Neural progenitor cell (in vitro differentiated cells): ENCODE measurements around the gene CFAP119.
"Not testable (repeated sequence)": the region's sequence is repeated elsewhere in the genome, so short reads cannot be mapped to it uniquely, and the experiment has no call there.

Source experiments
- EZH2 ChIP-seq: fragments of 200-600 bp; sonication (generic); IDR thresholded peaks from 2 replicates; pipeline ENCODE4 v1.6.1; 2017; ENCODE audit warnings: antibody characterized with exemption, mild to moderate bottlenecking, moderate library complexity
- EZH2phosphoT487 ChIP-seq: fragments of 200-600 bp; sonication (generic); IDR thresholded peaks from 2 replicates; pipeline ENCODE4 v1.6.1; 2017; ENCODE audit warnings: antibody characterized with exemption
- TF ChIP-seq, protein P1 (sequence below): fragments of 200-600 bp; sonication (generic); IDR thresholded peaks from 2 replicates; pipeline ENCODE4 v1.5.1; 2017; ENCODE audit warnings: antibody characterized with exemption, mild to moderate bottlenecking

GRCh38 chr16:30808890-30809426 is 47.1 kb upstream of the CFAP119 start:
- TF ChIP-seq, protein P1, sequence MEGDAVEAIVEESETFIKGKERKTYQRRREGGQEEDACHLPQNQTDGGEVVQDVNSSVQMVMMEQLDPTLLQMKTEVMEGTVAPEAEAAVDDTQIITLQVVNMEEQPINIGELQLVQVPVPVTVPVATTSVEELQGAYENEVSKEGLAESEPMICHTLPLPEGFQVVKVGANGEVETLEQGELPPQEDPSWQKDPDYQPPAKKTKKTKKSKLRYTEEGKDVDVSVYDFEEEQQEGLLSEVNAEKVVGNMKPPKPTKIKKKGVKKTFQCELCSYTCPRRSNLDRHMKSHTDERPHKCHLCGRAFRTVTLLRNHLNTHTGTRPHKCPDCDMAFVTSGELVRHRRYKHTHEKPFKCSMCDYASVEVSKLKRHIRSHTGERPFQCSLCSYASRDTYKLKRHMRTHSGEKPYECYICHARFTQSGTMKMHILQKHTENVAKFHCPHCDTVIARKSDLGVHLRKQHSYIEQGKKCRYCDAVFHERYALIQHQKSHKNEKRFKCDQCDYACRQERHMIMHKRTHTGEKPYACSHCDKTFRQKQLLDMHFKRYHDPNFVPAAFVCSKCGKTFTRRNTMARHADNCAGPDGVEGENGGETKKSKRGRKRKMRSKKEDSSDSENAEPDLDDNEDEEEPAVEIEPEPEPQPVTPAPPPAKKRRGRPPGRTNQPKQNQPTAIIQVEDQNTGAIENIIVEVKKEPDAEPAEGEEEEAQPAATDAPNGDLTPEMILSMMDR: not testable (repeated sequence)
- TF ChIP-seq EZH2phosphoT487, EZH2: not testable (repeated sequence)
